Heart left ventricle (tissue), 16 donors: ENCODE results near the gene PLSCR3. TPM values are rescaled to one million over a fixed set of nuclear protein-coding genes. Genes with fewer than 3 reads are reported as not detected.

ENCODE experiments used
- ATAC-seq, 4 donors: fragments of 200-7000 bp; cut with Tn5 transposase; one replicate each; pipeline ENCODE4 v1.9.1; 2020 to 2022; ENCODE audit warnings: moderate library complexity in 4 of 4, mild to moderate bottlenecking in 3 of 4, moderate number of reproducible peaks in 1 of 4
- DNase-seq, 5 donors: peaks; one replicate each; pipeline ENCODE4 v3.0.0-alpha.2; 2020
- H3K27ac ChIP-seq, 12 donors: fragments of 200-600 bp; sonication (generic) in 4 of 12; one replicate each; pipeline versions ENCODE4 v1.5.0 to v1.8.0; 2016 to 2022; ENCODE audit warnings: mild to moderate bottlenecking in 2 of 12
- H3K27me3 ChIP-seq, 9 donors: fragments of 200-600 bp; sonication (generic) in 2 of 9; one replicate each; pipeline versions ENCODE4 v1.5.1 to v1.8.0; 2016 to 2022; ENCODE audit warnings: mild to moderate bottlenecking in 3 of 9
- H3K36me3 ChIP-seq, 9 donors: fragments of 200-600 bp; sonication (generic) in 2 of 9; one replicate each; pipeline versions ENCODE4 v1.5.0 to v1.8.0; 2018 to 2022; ENCODE audit warnings: mild to moderate bottlenecking in 2 of 9
- H3K4me1 ChIP-seq, 12 donors: fragments of 200-600 bp; sonication (generic) in 4 of 12; one replicate each; pipeline versions ENCODE4 v1.5.0 to v1.8.0; 2016 to 2022; ENCODE audit warnings: mild to moderate bottlenecking in 3 of 12
- H3K4me3 ChIP-seq, 12 donors: fragments of 200-600 bp; sonication (generic) in 4 of 12; one replicate each; pipeline versions ENCODE4 v1.5.0 to v1.8.0; 2017 to 2022; ENCODE audit warnings: mild to moderate bottlenecking in 9 of 12, moderate library complexity in 4 of 12
- H3K9me3 ChIP-seq, 12 donors: fragments of 200-600 bp; sonication (generic) in 4 of 12; one replicate each; pipeline versions ENCODE4 v1.5.0 to v1.8.0; 2016 to 2022; ENCODE audit warnings: mild to moderate bottlenecking in 1 of 12
- POLR2A ChIP-seq, 2 donors: fragments of 450-650 bp; IDR thresholded peaks; one replicate each; pipeline ENCODE4 v1.6.1; 2017; ENCODE audit warnings: antibody characterized with exemption in 2 of 2, mild to moderate bottlenecking in 2 of 2, moderate library complexity in 2 of 2
- WGBS, 4 donors: extraction: QIAGEN DNeasy Blood & Tissue Kit in 2 of 4; methylation state at CpG; one replicate each; pipeline versions ENCODE4 v1.1.5 to v1.1.7; 2013 to 2018; 5-methylcytosine and 5-hydroxymethylcytosine counted together
- intact Hi-C, 10 donors: fragments of 100-400 bp; cut with DNase I; formaldehyde crosslinking; loops; one replicate each; pipeline versions ENCODE4 v1.11.1 to v1.14.2; 2022
- polyA plus RNA-seq, 2 donors: library from polyadenylated mRNA; stranded (reverse); fragments of 200-250 nt; gene quantifications; one replicate each; pipeline ENCODE4 v1.2.3, GENCODE V29; 2013
- total RNA-seq, 9 donors: library from RNA; depleted of rRNA in 2 of 9; stranded (reverse); fragments of >200 nt in 2 of 9; fragmentation: NEBNext Ultra II Directional in 3 of 9; extraction: Animal tissue kit (Norgen Biotek cat#: 25700) in 3 of 9; gene quantifications; one replicate each; pipeline versions ENCODE4 v1.1.0 to v1.2.4, GENCODE V29; 2016 to 2023
- TF ChIP-seq, protein P1 (sequence below), 12 donors: fragments of 200-600 bp; sonication (generic) in 4 of 12; IDR thresholded peaks; one replicate each; pipeline versions ENCODE4 v1.5.0 to v1.8.0; 2018 to 2022; ENCODE audit warnings: antibody characterized with exemption in 12 of 12, mild to moderate bottlenecking in 5 of 12
- donor health status: ischemic (EF 13 %, LVEDD 7.1; RV severe dilation, severe dysfunction).
- donor health status: healthy with polysubstance abuse.
- donor health status: DM: no; HTN: yes; CAD: no.
- donor health status: DM: no; HTN: no; CAD: no.
- donor health status: ischemic (EF 25% LVEDD 6.9; RV normal size, moderate dysfunction).
- donor health status: ischemic (EF 25% LVEDD 5.7; RV mildly dilated, moderate dysfunction).
- donor health status: healthy.
- donor health status: DM: yes; HTN: yes; CAD: no.
- donor health status: ischemic (EF 35%, LVEDD 5.7; RV mildly dilated, moderate dysfunction).
- donor health status: nonischemic (EF 11% LVEDD 7.7; RV severe dilation, severe dysfunction).
- donor health status: DM: yes; HTN: yes; CAD: no.
- donor health status: PGD.
- donor health status: ischemic (EF 29% LVEDD 5.4; RV normal size, mild dysfunction).
- donor health status: nonischemic (EF 23%, LVEDD 6.1; RV moderate dilation, normal function).

PLSCR3 gene
- total and polyA plus RNA-seq, 11 donors = 14.3 to 29.5 (median 16.9) TPM

DNA sequence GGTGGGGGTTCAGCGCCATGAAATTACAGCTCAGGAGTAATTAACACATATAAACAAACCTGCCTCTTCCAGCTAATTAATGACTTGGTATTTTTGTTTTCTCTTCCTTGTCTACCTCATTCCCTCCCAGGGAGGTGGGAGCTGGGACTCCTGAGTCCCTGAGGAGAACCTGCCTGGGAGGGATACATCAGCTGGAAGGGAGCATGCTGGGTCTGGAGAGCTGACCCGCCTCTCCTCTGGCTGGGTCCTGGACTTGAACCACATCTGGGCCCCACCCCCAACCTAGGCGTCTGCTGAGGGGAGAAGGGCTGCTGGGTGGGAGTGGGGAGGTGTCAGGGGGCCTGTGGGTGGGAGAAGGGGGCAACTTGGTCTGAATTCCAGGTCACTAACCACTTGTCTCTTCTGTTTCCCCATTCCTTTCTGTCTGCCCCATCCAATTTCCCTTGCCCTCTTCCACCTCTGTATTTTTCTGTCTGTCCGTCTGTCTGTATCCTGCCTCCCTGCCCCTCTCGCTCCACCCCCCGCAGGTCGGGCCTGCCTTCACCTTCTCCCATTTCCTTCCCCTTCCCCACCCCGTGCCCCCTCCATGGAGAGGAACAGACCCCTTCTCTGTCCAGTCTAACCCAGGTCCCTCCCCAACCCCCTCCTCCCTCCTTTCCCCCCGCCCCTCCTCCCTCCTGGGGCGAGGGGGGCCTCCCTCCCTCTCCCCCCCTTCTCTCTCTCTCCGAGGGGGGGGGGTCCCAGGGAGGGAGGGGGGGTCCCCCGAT is 13.3 kb upstream of the PLSCR3 start, which contains the start of gene NLGN2:
NLGN2 (plus strand) TSS at position 361 of the 767 bp plus-strand sequence. CDS start 411 bp downstream, outside the sequence.
- Histone ChIP-seq H3K9me3 (no peaks in the 10 kb centered on the region), H3K27me3 (peaks cover 0 to 5% (median 0%) of the 10 kb centered on the region in 9 donors), H3K36me3 (peaks cover 0 to 16% (median 0%) of the 10 kb centered on the region in 9 donors), H3K4me3 (no peak within 1 kb of the TSS), H3K27ac (no peak within 1 kb of the TSS), H3K4me1 (peaks cover 4 to 24% (median 10%) of the 10 kb centered on the region in 12 donors)
- ATAC-seq (no peak), DNase-seq (no peak)
- no peak for TF ChIP-seq POLR2A (IDR thresholded peaks at IDR 0.05)
- TF ChIP-seq, protein P1, sequence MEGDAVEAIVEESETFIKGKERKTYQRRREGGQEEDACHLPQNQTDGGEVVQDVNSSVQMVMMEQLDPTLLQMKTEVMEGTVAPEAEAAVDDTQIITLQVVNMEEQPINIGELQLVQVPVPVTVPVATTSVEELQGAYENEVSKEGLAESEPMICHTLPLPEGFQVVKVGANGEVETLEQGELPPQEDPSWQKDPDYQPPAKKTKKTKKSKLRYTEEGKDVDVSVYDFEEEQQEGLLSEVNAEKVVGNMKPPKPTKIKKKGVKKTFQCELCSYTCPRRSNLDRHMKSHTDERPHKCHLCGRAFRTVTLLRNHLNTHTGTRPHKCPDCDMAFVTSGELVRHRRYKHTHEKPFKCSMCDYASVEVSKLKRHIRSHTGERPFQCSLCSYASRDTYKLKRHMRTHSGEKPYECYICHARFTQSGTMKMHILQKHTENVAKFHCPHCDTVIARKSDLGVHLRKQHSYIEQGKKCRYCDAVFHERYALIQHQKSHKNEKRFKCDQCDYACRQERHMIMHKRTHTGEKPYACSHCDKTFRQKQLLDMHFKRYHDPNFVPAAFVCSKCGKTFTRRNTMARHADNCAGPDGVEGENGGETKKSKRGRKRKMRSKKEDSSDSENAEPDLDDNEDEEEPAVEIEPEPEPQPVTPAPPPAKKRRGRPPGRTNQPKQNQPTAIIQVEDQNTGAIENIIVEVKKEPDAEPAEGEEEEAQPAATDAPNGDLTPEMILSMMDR (IDR thresholded peaks at IDR 0.05) = no peak
- intact Hi-C loops = loop anchor here in 1 of 10 donors (2.0 kb wide), 1 partner anchor 27 kb away; the partner anchor contains the start of gene TMEM102
- 51 to 63% (median 58%) methylated on average over 11 to 12 of the region's 12 CpGs for WGBS, 4 donors

DNA sequence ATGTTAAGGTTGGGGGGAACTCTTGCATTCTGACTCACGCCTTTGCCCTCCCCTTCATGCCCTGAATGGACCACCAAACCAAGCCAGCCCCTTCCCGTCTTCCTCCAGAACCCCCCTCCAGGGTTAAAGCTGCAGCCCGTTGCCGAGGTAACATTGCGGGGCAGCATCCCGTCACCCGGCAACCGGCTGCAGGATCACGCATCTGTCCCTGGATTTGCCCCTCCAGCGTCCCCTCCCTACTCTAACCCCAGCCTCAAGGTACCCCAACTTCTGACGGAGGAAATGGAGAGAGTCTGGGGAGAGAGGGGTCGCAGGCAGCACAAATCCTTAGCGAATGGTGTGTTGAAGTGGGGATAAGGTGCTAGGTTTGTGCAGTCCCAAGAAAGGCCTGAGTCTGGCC is 12.8 kb upstream of the PLSCR3 start:
- intact Hi-C loops = loop anchor here in 1 of 10 donors (2.0 kb wide), 1 partner anchor 28 kb away; the partner anchor contains the start of gene TMEM102
- H3K4me3 ChIP-seq = no peak overlapping the region
- 85 to 90% (median 87%) methylated on average over 13 of the region's 13 CpGs for WGBS, 4 donors

DNA sequence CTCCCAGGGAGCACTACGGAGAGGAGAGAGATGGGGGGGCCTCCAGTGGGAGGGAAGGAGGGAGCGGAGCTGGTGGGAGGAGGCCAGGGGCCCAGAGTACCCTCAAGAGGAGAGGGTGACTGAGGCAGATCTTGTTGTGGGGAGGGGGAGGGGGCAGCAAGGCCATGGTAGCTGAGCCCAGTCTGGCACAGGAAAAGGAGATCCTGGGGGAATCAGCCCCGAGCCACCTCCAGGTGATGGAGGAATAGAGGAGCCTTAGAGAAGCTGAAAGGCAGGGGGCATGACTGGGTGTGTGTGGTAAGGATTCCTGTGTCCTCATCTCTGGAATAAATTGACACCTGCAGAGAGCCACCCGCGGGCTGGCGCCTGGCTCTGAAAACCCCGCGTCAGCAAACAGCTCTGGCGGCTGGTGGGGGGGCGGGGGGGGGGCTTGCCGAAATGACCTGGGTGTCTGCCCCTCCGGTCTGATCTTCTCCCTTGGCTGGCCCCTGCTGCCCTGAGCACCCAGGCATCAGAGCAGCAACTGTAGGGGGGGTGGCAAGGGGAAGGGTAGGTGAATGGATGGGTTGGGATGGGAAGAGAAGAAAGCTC is 12.0 kb upstream of the PLSCR3 start:
- intact Hi-C loops = loop anchor here in 1 of 10 donors (2.0 kb wide), 1 partner anchor 28 kb away; the partner anchor contains the start of gene TMEM102
- no peaks in the 10 kb centered on the region for H3K9me3 ChIP-seq
- WGBS, 4 donors = 60 to 72% (median 64%) methylated on average over 10 to 12 of the region's 12 CpGs
- peaks cover 0 to 5% (median 0%) of the 10 kb centered on the region in 9 donors for H3K27me3 ChIP-seq
- TF ChIP-seq, protein P1 (IDR thresholded peaks at IDR 0.05) = no peak
- no peak for TF ChIP-seq POLR2A (IDR thresholded peaks at IDR 0.05)
- H3K36me3 ChIP-seq = peaks cover 0 to 16% (median 0%) of the 10 kb centered on the region in 9 donors
- no peak for DNase-seq
- H3K4me3 ChIP-seq = peak overlapping the region in 1 of 12 donors; percentile 72
- ATAC-seq = no peak
- peak overlapping the region in 2 of 12 donors; percentile 91 to 92 for H3K27ac ChIP-seq
- peaks cover 5 to 34% (median 17%) of the 10 kb centered on the region in 12 donors for H3K4me1 ChIP-seq

More for the DNA sequence above, 12.8 kb upstream of the PLSCR3 start:
- TF ChIP-seq, protein P1 (IDR thresholded peaks at IDR 0.05) = no peak
- TF ChIP-seq POLR2A (IDR thresholded peaks at IDR 0.05) = no peak
- Histone ChIP-seq H3K27me3 (peaks cover 0 to 5% (median 0%) of the 10 kb centered on the region in 9 donors), H3K36me3 (peaks cover 0 to 16% (median 0%) of the 10 kb centered on the region in 9 donors), H3K4me1 (peaks cover 5 to 30% (median 15%) of the 10 kb centered on the region in 12 donors), H3K27ac (no peak overlapping the region), H3K9me3 (no peaks in the 10 kb centered on the region)
- DNase-seq (no peak), ATAC-seq (no peak)
